Anterior cingulate cortex (tissue), 58 donors: Measurements from ENCODE around the gene KIF2B.
"Not testable (repeated sequence)": the region's sequence is repeated elsewhere in the genome, so short reads cannot be mapped to it uniquely, and the experiment has no call there.

Experiments used
- DNase-seq, 58 donors: peaks; one replicate each; lab custom pipeline; 2025; lab: John Stamatoyannopoulos, UW

KIF2B gene

DNA sequence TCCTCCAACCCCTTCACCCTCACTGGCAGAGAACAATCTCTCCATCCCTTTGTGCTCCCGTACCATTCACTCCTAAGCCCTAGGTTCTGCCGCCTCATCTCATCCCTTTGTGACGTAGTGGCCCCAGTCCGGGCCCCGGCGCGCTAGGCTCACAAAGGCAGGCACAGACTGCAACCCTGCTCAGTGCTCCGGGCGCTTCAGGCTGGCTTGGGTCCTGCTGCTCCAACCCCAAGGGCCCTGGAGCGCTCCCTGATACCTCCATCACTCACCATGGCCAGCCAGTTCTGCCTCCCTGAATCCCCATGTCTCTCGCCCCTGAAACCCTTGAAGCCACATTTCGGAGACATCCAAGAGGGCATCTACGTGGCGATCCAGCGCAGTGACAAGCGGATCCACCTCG lies at the start of gene KIF2B:
TSS of gene KIF2B (plus strand) at position 164 of the 400 bp plus-strand sequence. CDS start at position 271, 107 bp downstream.
- no peak for DNase-seq

DNA sequence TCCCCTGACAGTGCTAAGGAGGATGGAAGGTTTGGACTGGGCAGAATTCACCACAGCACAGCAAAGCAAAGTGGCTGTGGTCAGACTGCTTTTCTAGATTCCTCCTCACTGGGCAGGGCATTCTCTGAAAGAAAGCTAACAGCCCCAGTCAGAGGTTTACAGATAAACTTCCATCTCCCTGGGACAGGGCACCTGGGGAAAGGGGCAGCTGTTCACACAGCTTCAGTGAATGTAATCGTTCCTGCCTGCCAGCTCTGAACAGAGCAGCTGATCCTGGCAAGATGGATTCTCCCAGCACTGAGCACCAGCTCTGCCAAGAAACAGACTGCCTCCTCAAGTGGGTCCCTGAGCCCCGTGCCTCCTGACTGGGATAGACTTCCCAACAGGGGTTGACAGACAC lies 42.4 kb upstream of the KIF2B start:
- DNase-seq: no peak

DNA sequence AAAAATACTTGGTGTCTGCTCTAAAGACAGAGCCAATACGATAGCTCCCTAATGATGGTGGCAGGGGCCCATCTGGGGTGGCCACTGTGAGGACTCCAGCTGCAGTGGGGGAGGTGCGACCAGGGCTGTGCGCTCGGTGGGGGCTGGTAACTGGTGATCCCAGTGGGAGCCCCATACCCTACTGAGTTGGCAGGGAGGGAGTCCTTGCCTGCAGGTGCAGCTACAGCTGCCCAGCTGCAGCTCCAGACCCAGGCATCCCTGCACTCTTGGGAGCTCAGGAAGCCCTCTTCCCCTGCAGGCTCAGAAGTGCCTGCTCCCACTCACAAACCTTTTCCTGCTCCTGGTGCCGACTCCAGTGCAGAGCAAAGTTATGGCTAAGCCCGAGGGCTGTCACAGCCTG lies 31.2 kb upstream of the KIF2B start:
- no peak for DNase-seq

DNA sequence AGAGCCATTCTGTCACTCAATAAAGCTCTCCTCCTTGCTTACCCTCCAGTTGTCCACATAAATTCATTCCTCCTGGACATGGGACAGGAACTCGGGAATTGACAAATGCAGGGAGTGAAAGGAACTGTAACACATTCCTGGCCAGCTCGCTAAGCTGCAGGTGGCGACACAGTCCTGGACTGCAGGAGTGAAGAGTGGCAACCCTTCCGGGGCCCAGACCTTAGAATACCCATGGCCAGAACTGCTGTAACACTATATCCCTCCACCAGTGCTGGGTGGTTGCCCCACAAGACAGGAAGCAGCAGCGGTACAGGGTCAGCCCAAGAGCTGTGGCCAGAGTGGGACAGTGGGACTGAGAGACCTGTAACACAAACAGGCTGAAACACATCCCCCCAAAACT lies 30.3 kb upstream of the KIF2B start:
- no peak for DNase-seq

DNA sequence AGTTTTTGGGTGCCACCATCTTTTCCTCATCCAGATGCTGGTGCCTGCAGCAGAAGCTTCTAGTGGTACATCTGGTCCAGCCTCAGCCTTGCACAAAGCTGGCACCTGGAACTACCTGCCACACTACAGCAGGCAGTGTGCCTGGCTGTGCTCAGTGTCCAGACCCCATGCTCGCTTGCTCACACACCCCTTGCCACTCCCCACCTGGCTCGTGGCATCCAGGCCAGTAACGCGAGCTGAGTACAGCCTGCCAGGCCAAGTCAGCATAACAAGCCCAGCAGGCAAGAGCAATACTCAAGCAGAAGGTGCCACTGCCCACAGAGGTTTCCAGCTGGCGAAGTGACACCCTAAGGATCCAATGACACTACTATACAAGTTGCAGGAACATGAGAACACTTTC lies 29.7 kb upstream of the KIF2B start:
- DNase-seq: no peak

- no peak for DNase-seq
These were observed 27.9 kb upstream of the KIF2B start for GRCh38 chr17:53794875-53795274.

DNA sequence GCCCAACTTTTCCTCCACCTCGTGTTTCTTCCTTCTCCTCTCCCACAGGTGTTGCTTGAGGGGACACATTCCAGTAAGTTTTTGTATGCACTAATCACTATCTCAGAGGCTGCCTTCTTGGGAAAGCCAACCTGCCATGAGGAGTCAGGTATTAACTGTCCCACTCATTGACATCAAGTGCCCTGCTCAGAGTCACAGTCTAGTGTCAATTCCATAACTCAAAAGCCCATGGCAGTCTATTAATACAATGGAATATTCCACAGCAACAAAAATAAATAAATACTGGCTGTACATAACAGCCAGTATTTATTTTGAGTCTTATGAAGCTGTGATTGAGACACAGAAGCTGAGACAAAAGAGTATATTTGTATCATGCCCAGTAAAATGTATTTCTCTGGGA lies 26.1 kb upstream of the KIF2B start:
- DNase-seq: no peak

GRCh38 chr17:53797501-53797900 lies 25.2 kb upstream of the KIF2B start:
- DNase-seq: no peak

DNA sequence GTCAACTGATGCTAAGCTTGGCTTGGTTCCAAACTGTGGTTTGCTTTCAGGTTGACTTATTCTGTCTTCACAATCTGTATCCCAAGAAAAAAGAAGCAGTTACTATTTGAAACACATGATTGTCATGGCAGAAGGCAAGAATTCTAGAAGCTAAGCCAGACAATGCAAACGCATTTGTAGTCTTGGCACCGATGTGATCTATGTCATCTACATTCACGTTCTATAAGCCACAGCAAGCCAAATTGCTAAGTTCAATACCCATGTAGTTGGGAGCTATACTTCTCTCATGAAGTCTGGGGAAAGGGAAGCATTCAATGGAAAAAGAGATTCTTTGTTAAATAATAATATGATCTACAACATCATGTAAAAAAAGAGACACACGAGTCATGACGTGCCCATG lies 18.3 kb upstream of the KIF2B start:
- DNase-seq: no peak

- no peak for DNase-seq
These were observed 16.3 kb upstream of the KIF2B start for GRCh38 chr17:53806473-53806872.

DNA sequence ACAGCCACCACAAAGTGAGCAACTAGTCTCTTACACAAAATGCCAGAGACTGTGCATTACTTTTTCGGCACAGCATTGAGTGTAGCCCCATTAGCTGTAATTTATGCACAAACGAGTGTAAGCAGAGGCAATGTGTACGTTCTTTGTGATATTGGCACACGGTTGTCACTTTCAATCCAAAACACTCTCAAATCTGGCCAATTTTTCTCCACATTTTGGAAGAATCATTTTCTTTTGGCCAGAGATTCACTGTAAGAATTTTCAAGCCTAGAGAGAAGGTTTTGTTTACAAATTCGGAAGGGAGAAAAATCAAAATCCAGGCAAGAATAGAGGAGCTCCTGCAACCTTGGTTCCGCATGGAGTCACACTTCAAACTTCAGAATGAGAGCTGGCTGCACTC lies 15.4 kb upstream of the KIF2B start:
- no peak for DNase-seq

- no peak for DNase-seq
These were observed 4.5 kb upstream of the KIF2B start for GRCh38 chr17:53818271-53818670.

- no peak for DNase-seq
These were observed 3.8 kb upstream of the KIF2B start for GRCh38 chr17:53818929-53819328.

GRCh38 chr17:53819956-53820355 lies 2.8 kb upstream of the KIF2B start:
- no peak for DNase-seq

GRCh38 chr17:53823341-53824050 lies 769 bp downstream of the KIF2B start:
- no peak for DNase-seq

GRCh38 chr17:53834771-53835170 lies 12.0 kb downstream of the KIF2B start:
- DNase-seq: not testable (repeated sequence)

GRCh38 chr17:53837131-53837530 lies 14.4 kb downstream of the KIF2B start:
- DNase-seq: no peak

DNA sequence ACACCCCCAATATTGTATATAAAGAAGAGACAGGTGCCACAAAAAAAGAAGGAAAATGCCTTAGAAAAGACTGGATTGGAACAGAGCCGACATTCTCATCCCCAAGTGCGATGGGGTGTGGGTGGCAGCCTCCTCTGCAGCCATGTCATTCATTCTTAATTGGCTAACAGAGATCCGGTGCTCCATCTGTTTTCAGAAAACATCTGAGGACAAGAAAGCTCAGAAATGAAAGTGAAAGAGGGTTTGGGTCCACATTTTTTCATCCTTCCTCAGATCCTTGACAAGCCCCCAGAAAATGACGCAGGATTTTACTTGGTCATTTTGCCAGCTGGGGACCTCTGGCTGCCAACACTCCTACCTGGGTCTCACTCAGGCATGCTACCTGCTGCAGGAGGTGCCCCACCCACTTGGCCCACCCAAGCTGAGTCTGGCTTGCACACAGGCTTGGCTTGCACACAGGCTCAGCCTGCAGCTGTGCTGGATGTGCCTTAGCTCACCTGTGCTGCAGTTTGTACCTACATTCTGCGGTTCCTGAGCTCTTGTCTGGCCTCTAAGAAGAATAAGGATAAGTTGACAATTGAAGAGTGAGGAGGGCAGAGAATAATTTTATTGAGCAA lies 21.9 kb downstream of the KIF2B start:
- DNase-seq: peak in 1 of 58 donors; percentile 2

DNA sequence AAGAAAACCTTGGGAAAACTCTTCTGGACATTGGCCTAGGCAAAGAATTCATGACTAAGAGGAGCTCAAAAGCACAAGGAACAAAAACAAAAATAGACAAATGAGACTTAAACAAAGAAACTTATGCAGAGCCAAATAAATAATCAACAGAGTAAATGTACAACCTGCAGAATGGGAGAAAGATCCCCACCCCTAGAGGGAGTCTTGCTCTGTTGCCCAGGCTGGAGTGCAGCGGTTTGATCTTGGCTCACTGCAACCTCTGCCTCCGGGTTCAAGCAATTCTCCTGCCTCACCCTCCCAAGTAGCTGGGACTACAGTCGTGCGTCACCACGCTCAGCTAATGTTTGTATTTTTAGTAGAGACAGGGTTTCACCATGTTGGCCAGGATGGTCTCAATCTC lies 48.4 kb downstream of the KIF2B start:
- not testable (repeated sequence) for DNase-seq
